HG02973 (cell line): ENCODE results near the gene FNDC5.

Source experiments
- ATAC-seq: cut with Tn5 transposase; IDR thresholded peaks from one replicate; pipeline ENCODE4 v1.9.1; 2021; ENCODE audit warnings: moderate library complexity; ENCODE audit not compliant: unreplicated experiment

The FNDC5 gene

GRCh38 chr1:32885676-32886003 is 14.9 kb upstream of the FNDC5 start:
- no peak for ATAC-seq

DNA sequence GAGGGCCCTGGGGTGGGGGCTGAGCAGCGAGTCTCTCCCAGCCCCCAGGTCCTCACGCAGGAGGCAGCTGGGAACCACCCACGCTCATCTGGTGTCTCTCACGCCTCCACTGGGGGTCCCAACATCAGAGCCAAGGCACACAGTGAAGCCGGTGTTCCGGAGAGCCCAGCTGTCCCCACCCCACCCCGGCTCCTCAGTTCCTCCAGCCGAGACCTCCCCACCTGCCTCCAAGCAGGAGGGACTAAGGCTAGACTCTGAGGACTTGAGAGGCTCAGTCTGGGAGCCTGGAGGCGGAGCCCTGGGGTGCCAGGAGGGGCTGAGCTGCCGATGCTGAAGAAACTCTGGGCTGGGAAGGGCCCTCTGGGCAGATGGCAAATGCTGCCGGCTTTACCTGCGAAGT is 14.0 kb upstream of the FNDC5 start:
- ATAC-seq, result no peak

DNA sequence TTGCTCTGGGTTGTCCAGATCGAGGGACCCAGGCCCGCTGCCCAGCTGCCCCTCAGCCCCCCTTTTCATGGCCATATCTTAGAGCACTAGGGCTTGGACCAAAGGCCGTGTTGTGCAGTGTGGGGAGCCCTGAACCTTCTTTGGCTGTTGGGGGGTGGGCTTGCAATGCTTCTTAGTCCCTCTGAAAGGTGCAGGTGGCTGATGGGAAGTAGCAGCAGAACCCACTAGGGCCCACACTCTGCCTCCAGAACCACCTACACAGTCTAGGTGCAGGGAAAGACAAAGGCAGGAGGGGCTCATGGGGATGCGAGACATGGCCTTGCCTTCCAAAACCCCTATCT is 13.3 kb upstream of the FNDC5 start:
- no peak for ATAC-seq

GRCh38 chr1:32883338-32884031 is 12.8 kb upstream of the FNDC5 start:
- ATAC-seq, result no peak

DNA sequence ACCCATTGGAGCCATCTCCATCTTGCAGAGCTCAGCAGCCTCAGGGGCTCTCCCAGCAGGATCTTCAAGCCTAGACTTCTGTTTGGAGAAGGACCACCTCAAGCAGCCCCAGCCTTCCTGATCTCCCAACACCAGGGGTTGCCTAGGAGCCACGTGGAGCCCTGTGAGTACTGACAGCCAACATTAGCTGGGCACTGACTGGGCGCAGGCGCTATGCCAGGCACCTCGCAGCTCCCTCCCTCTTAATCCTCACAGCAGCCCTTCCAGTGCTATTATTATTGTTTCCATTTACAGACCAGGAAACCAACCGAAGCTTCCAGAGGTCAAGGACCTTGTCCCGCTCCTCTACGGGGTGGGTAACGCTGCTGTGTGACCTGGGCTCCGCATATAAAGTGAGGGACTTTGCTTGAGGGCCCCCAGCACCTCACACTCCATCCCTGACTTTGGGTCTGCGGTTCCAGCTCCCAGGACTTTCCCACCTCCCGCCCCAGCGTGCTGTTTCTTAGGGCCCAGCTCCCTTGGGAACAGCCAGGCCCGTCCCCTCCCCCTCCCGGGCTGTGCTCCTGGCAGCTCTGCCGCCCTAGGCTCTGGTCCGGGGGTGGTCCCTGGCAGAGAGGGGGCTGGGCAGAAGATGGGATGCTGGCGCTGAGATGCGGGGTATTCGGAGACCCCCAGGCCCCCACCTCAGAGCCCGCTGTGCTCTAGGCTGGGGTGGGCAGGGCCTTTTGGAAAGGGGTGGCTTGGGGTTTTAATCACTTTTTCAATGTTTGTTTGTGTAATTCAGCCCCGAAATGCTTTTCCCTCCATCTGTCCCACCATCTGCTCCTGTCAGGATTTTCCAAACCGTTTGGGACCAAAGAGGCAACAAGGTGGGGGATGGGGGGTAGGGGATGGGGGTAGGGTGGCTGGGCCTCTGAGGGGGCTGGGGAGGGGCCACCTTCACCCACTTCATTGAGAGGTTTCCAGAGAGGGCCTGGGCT is 11.4 kb upstream of the FNDC5 start:
- ATAC-seq, result no peak

- ATAC-seq, result no peak
These were observed 10.6 kb upstream of the FNDC5 start for GRCh38 chr1:32881291-32881690.

DNA sequence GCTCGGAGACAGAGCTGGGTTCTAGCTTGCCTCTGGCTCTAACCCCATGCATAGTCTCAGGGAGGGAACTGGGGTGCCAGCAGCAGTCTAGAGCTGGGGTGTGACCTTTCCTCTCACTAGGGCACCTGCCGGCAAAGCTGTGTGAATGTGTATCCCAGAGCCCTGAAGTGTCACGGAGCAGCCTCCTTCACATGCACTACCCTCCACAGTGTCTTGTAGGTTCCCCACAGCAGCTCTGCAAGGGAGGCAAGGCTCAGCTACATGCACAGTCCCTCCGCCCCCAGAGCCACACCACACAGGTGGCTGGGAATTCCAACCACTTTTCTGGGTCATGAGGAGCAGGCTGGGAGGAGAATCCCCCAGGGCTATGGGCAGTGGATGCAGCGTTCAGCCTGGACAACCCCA is 7.9 kb upstream of the FNDC5 start:
- ATAC-seq, result no peak

- no peak for ATAC-seq
These were observed 7.5 kb upstream of the FNDC5 start for GRCh38 chr1:32878183-32878582.

DNA sequence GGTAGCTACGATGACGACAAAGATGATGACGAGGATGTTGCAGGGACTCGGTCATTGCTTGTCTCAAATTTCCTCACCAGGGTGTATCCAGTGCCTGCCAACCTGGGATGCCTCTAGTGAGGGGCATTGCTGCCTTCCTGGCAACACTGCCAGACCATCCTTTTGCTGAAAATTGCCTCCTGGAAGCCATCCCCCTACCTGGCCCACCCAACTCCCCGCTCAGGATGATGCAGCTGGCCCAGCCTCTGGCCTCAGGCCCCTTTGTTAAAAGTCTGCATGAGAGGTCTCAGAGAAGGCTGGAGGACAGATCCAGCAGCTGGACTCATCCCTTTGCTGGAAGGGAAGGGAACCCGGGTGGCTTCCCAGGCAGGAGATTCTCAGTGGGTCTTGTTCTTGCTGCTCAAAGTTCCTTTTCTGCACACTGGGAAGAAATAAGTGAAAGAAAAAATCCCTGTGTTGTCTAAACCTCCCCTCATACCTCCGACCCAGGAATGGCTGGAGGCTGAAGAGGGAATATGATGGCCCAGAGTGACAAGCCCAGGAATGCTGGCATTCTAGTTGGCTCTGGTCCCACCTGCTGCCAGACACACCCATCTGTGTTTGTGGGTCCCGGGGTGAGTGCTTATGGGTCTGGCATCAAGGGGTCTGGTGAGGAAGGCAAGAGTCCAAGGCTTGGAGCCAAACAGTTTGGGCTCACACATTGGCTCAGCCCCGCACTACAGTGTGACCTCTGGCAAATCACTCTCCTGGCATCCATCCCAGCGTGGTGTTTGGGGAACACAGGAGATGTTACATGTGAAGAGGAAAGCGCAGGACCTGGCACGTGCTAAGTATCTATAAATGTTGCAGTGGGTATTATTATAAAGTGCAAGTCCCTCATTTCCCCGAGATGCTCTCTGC is 6.7 kb upstream of the FNDC5 start:
- ATAC-seq, result no peak

GRCh38 chr1:32876341-32877210 is 5.9 kb upstream of the FNDC5 start:
- no peak for ATAC-seq

DNA sequence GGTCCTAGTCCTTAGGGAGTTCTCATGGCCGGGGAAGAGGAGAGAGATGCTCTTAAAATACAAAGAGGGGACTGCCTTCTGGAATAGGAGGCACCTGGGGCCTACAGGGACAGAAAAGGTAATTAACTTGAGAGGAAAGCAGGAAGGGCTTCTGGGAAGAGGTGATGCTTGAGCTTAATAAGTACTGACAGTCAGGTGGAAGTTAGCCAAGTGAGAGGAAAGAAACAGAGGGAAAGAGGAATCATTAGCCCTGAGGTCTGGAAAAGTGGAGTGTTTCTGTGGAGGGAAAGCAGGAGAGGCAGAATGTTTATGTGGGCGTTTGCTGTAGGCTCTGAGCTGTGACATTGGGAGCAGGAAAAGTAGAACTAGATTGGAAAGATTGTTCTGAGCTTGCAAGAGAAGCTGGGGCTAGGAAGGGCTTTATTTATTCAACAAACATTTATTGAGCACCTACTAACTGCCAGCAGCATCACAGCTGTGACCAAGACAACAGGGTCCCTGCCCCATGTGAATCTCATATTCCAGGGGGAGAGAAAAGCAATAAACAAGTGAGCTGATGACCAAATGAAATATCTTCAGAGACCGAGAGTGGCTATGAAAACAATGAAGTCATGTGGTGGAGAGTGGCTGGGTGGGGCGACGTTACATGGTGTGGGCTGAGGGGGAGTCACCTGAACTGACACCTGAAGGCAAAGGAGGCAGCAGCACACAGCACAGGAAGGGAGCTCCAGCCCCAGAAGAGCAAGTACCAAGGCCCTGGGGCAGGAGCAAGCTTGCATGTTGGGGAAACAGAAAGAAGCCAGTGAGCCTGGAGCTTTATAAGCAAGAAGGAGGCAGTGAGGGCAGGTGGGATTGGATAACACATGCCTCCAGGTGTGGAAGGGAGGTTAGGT is 4.4 kb upstream of the FNDC5 start:
- no peak for ATAC-seq

- ATAC-seq, result no peak
These were observed 2.8 kb upstream of the FNDC5 start for GRCh38 chr1:32873484-32873883.

DNA sequence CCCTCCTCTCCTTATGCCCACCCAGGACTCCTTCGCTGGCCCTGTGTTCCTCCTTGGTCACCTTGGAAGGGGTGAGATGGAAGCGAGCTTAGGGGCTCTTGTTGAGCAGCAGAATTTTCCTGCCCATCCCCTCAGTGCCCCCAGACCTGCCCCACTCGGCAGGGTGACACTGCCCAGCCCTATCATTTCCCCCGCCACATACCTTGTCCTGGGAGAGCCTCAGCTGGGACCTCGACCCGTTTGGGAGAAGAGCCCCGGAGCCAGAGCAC is 1.4 kb upstream of the FNDC5 start:
- ATAC-seq, result no peak

GRCh38 chr1:32871364-32872191 is 866 bp upstream of the FNDC5 start:
- no peak for ATAC-seq

GRCh38 chr1:32869923-32870614 is 643 bp downstream of the FNDC5 start:
- ATAC-seq, result no peak

DNA sequence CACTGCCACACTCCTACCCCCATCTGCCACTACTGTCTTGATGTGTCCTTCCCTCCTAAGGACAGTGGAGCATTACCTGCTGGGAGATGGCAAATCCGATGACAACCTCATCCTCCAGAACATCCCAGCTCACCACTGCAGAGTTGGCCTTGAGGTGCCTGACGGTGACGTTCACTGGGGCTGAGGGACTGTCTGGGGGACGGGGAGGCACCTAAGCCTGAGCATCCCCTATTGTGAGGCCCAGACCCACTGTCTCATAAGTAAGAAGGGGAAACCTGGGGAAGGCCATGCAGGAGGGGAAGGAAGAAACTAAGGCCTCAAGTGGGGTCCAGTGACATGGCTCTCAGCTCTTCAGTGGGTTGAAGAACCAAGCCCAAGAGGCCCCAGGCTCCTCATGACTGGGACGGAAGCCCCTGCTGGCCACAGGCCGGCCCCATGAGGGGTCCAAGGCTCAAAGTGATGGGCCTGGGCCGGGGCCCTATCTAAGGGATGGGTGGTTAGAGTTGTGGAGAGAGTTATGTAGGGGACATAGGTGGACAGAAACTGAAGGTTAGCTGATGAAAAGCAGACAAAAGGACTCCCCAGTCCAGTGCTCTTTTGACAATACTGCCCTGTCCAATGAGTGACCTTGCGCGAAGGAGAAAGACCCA is 1.8 kb downstream of the FNDC5 start:
- no peak for ATAC-seq

DNA sequence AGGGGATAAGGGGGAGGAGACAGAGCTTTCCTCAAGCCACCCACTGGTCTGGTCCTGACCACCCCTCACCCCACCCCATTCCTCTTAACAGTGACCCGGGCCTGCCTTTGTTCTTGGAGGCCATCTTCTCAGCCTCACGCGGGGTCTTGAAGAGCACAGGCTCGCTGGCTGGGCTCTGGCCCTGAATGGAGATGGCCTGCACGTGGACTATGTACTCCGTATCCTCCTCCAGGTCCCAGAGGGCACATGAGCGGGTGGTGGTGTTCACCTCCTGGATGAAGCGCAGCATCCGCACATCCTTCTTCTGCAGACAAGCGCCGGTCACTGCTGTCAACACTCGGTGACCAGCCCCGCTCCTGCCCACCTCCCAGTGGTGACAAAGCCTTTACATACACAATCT is 2.6 kb downstream of the FNDC5 start:
- ATAC-seq, result no peak

GRCh38 chr1:32867671-32868070 is 3.0 kb downstream of the FNDC5 start:
- ATAC-seq, result no peak
